ENCODE results near the gene ATP9B. TPM values are rescaled to one million over a fixed set of nuclear protein-coding genes. Genes with fewer than 3 reads are reported as not detected.
A peak's percentile ranks its signal among the peaks of the same experiment; 100 is the strongest.

ATP9B gene
- total RNA-seq, 1 experiment from 2014 or later = 44.4 TPM

- H3K27ac ChIP-seq (ENCODE audit: low read length) = peak overlapping the region; percentile 76
- ATAC-seq (peak; percentile 6; the same call in 1 of the 2 replicates), DNase-seq (ENCODE audit: low read depth, low spot score) (no peak)
- in situ Hi-C loops (cut with HindIII; ENCODE audit: low pct_unique_long_range_greater_than_20kb, low sequenced_read_pairs) (no loop called here), intact Hi-C loops (cut with micrococcal nuclease; ENCODE audit: unreplicated experiment) (no loop called here)
- no peak for TF ChIP-seq REST (IDR thresholded peaks at IDR 0.05; ENCODE audit: insufficient read depth in 1 of 2, low read depth in 2 of 2, low read length in 1 of 2)
- 0 out of 2 replicates have a peak, but pooled peaks have one; percentile 46 for TF ChIP-seq SIN3A (IDR thresholded peaks at IDR 0.05; ENCODE audit: borderline replicate concordance, insufficient read depth, low read depth, low read length)
- ChIA-PET POLR2A (no interaction called here), CTCF (no interaction called here)
- peak overlapping the region; percentile 56 to 68 for H3K4me3 ChIP-seq (ENCODE audit: low read depth in 2 of 2, low read length in 2 of 2)
- no TSS peak for BruUV-seq (replicated peaks)
- no peaks in the 10 kb centered on the region for H3K9me3 ChIP-seq (ENCODE audit: control insufficient read depth, insufficient read depth, low read depth, low read length)
- peaks cover 36% of the 10 kb centered on the region for H3K4me1 ChIP-seq (ENCODE audit: control insufficient read depth, insufficient read depth, low read length)
- no peaks in the 10 kb centered on the region for H3K36me3 ChIP-seq (ENCODE audit: control insufficient read depth, insufficient read depth, low read length)
- no peaks in the 10 kb centered on the region for H3K27me3 ChIP-seq (ENCODE audit: control insufficient read depth, insufficient read depth, low read length)
Measured at GRCh38 chr18:79400091-79400590, 330.9 kb downstream of the ATP9B start.

DNA sequence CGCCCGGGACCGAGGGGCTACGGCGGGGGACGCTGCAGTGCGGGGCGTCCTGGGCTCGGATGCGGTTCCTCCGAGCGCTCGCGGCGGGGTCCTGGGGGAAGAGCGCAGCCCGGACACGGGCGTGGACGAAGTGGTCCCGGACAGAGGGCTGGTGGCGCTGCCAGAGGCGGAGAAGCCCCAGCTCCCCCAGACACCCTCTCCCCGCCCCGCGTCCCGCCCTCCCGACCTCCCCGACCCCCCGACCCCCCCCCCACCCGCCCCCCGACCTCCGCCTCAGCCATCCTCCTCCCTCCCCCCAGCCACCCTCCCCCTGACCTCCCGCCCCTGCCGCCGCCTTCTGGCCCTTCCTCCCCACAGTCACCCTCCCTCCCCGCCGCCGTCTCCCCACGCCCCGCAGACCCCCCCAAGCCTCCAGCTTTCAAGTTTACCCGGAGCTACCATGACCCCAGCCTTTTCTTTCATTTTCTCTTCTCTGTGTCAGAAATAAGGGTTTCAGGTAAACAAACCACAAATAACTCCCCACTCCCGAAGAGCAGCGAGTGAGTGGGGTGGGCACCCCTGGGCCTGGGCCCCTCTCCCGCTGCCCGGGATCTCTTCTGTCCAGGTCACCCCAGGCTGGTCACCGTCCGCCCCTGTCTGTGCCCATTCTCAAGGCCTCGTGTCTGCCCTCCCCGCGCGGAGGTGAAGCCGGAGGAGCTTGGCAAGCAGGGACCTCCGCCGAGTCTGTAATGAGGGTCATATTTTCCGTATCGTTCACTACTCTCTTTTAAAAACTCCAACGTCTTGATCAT, 331.6 kb downstream of the ATP9B start:
- peak overlapping the region; percentile 56 to 68 for H3K4me3 ChIP-seq (ENCODE audit: low read depth in 2 of 2, low read length in 2 of 2)

GRCh38 chr18:79401494-79402208, 332.5 kb downstream of the ATP9B start:
- H3K4me1 ChIP-seq (ENCODE audit: control insufficient read depth, insufficient read depth, low read length) = peaks cover 44% of the 10 kb centered on the region
- H3K27me3 ChIP-seq (ENCODE audit: control insufficient read depth, insufficient read depth, low read length) = no peaks in the 10 kb centered on the region
- no peak overlapping the region for H3K4me3 ChIP-seq (ENCODE audit: low read depth in 2 of 2, low read length in 2 of 2)
- no peak for ATAC-seq
- TF ChIP-seq SIN3A (IDR thresholded peaks at IDR 0.05; ENCODE audit: borderline replicate concordance, insufficient read depth, low read depth, low read length) (no peak), POLR2AphosphoS5 (IDR thresholded peaks at IDR 0.05; ENCODE audit: low read depth, low read length) (no peak), CTCF (IDR thresholded peaks at IDR 0.05) (no peak), TCF7L2 (IDR thresholded peaks at IDR 0.05; ENCODE audit: low read depth, low read length) (no peak), REST (IDR thresholded peaks at IDR 0.05; ENCODE audit: insufficient read depth in 1 of 2, low read depth in 2 of 2, low read length in 1 of 2) (no peak)
- POLR2A ChIA-PET = no interaction called here
- no TSS peak for BruUV-seq (replicated peaks)
- no peak for DNase-seq (ENCODE audit: low read depth, low spot score)
- H3K36me3 ChIP-seq (ENCODE audit: control insufficient read depth, insufficient read depth, low read length) = no peaks in the 10 kb centered on the region
- intact Hi-C loops (cut with micrococcal nuclease; ENCODE audit: unreplicated experiment) (no loop called here), in situ Hi-C loops (cut with HindIII; ENCODE audit: low pct_unique_long_range_greater_than_20kb, low sequenced_read_pairs) (no loop called here)
- CTCF ChIA-PET = no interaction called here
- no peaks in the 10 kb centered on the region for H3K9me3 ChIP-seq (ENCODE audit: control insufficient read depth, insufficient read depth, low read depth, low read length)
- H3K27ac ChIP-seq (ENCODE audit: low read length) = no peak overlapping the region

More for the DNA sequence above, 331.6 kb downstream of the ATP9B start:
- intact Hi-C loops (cut with micrococcal nuclease; ENCODE audit: unreplicated experiment) = no loop called here
- Histone ChIP-seq H3K9me3 (ENCODE audit: control insufficient read depth, insufficient read depth, low read depth, low read length) (no peaks in the 10 kb centered on the region), H3K27ac (ENCODE audit: low read length) (no peak overlapping the region), H3K27me3 (ENCODE audit: control insufficient read depth, insufficient read depth, low read length) (no peaks in the 10 kb centered on the region), H3K4me1 (ENCODE audit: control insufficient read depth, insufficient read depth, low read length) (peaks cover 42% of the 10 kb centered on the region), H3K36me3 (ENCODE audit: control insufficient read depth, insufficient read depth, low read length) (no peaks in the 10 kb centered on the region)
- no peak for TF ChIP-seq TCF7L2 (IDR thresholded peaks at IDR 0.05; ENCODE audit: low read depth, low read length)
- TF ChIP-seq SIN3A (IDR thresholded peaks at IDR 0.05; ENCODE audit: borderline replicate concordance, insufficient read depth, low read depth, low read length) = 0 out of 2 replicates have a peak, but pooled peaks have one; percentile 32
- no TSS peak for BruUV-seq (replicated peaks)
- ATAC-seq = no peak
- POLR2A ChIA-PET = no interaction called here
- in situ Hi-C loops (cut with HindIII; ENCODE audit: low pct_unique_long_range_greater_than_20kb, low sequenced_read_pairs) = no loop called here
- CTCF ChIA-PET = no interaction called here
- DNase-seq (ENCODE audit: low read depth, low spot score) = no peak

Data from Panc1 (cell line).